VCaP (cell line): ENCODE results near the gene CHCHD5.

ENCODE experiments used
- H3K27ac ChIP-seq: fragments of 450-650 bp; 2 replicates; pipeline ENCODE4 v1.5.1; 2017
- CTCF ChIP-seq: fragments of 450-650 bp; conservative IDR thresholded peaks from 2 replicates; pipeline ENCODE4 v1.5.1; 2017; ENCODE audit warnings: mild to moderate bottlenecking, moderate library complexity

Gene CHCHD5

DNA sequence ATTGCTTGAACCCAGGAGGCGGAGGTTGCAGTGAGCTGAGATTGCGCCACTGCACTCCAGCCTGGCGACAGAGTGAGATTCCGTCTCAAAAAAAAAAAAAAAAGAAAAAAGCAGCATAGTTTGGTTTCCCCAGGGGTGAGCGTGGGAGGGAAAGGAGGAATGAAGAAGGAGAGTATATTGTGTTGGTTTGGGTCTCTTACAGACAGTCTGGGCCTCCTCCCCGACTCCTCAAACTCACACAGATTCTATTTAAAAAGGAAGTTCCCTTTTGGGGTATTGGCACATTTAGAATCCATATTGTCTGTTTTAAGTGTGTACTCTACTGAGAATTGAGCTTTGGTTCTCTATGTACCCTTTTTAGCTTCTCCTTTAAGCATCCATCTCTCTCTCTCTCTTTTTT lies 34.0 kb downstream of the CHCHD5 start:
- no peak for TF ChIP-seq CTCF
- H3K27ac ChIP-seq = no peak overlapping the region

DNA sequence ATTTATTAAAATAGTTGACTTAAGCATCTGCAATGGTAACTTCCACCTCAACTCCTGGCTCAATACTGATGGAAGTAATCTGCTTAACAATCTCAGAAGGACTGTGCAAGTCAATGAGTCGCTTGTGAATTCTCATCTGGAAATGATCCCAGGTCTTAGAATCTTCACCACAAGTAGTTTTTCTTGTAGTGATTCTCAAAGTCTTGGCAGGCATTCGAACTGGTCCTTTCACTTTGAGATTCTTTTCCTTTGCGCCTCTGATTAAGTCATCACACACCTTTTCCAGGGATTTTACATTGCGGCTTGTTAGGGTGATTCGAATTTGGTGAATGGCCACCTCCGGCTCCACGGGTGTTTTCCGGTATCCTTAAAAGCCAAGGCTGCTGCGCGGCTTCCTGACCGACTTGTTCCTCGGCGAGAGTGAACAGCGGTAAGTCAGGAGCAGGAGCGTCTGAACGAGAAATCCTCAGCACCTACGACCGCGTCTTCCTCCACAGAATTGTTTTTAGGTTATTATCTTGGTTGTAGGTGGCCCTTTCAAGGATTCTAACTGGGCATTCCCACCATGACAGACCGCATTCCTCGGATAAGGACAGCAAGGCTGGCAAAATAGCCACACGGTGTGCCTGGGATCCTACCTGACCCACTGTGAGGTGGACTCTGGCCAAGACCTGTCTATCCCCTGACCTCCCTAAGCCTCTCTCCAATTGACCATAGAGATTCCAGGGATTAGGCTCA lies 37.5 kb downstream of the CHCHD5 start:
- H3K27ac ChIP-seq = no peak overlapping the region
- no peak for TF ChIP-seq CTCF

DNA sequence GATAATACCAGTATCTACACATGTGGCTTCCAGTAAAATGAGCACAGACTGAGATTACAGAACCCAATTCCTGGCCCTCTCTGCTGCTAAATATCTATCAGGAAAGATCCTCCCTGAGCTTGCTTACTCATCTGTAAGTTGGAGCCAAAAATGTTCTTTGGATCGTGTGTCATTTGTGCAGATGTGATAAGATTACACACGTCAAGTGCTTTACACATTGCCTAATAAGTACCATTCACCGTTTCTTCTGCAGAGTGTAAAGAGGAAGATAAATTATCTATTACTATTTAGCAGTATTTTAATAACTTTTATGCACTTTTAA lies 38.1 kb downstream of the CHCHD5 start:
- H3K27ac ChIP-seq = no peak overlapping the region
- TF ChIP-seq CTCF = no peak

DNA sequence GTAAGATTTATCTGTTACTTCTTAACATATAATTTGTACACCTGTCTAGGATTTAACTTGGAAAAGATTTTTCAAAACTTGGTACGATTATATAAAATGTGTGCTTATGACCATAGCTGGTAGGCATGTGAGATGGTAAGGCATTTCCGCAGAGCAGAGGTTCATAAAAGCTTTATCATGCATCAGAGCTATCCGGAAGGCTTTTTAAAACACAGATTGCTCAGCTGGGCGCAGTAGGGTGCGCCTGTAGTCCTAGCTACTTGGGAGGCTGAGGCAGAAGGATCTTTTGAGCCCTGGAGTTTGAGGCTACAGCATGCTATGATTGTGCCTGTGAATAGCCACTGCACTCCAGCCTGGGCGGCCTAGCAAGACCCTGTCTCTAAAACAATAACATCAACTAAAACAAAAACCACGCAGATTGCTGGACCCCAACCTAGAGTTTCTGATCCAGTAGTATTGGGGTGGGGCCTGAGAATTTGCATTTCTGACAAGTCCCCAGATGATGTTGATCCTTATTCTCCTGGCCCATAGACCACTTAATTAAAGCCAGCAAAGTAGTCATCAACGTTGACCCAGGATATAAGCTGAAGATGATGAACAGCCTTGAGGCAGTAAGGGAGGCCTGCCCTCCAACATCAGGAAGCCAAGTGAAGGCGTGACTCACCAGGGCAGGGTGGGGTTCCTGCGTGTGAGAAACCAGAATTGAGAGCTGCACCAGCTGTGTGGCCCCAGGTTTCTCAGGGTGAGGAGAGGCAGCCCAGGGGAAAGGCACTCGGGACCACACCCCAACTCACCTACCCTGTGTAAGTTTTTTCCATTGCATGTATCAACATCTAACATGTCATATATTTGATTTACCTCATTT lies 39.7 kb downstream of the CHCHD5 start:
- no peak overlapping the region for H3K27ac ChIP-seq
- TF ChIP-seq CTCF = no peak

- no peak for TF ChIP-seq CTCF
- H3K27ac ChIP-seq = no peak overlapping the region
These were observed 41.2 kb downstream of the CHCHD5 start for GRCh38 chr2:112625474-112626114.

GRCh38 chr2:112626604-112627059 lies 42.2 kb downstream of the CHCHD5 start:
- no peak overlapping the region for H3K27ac ChIP-seq
- TF ChIP-seq CTCF = peak; percentile 94
